Mesodermal cell (in vitro differentiated cells): Measurements from ENCODE around the gene S100PBP. TPM values are rescaled to one million over a fixed set of nuclear protein-coding genes. Genes with fewer than 3 reads are reported as not detected.

Experiments
- H3K27ac ChIP-seq: 2 replicates; pipeline ENCODE4 v1.7.0; 2013; ENCODE audit warnings: mild to moderate bottlenecking, low read depth, low read length, moderate library complexity; ENCODE audit not compliant: severe bottlenecking
- H3K36me3 ChIP-seq: 2 replicates; pipeline ENCODE4 v1.7.1; 2013; ENCODE audit warnings: mild to moderate bottlenecking, low read length, moderate library complexity; ENCODE audit not compliant: control insufficient read depth, insufficient read depth
- H3K4me1 ChIP-seq: one replicate; pipeline ENCODE4 v1.7.1; 2013; ENCODE audit warnings: mild to moderate bottlenecking, low read length; ENCODE audit not compliant: insufficient read depth, control insufficient read depth, poor library complexity, severe bottlenecking
- H3K4me3 ChIP-seq: 2 replicates; pipeline ENCODE4 v1.7.0; 2013; ENCODE audit warnings: low read length, control low read depth, mild to moderate bottlenecking; ENCODE audit not compliant: insufficient read depth, poor library complexity, severe bottlenecking; ENCODE audit errors: extremely low read depth
- H3K9me3 ChIP-seq: 2 replicates; pipeline ENCODE4 v1.7.1; 2013; ENCODE audit warnings: mild to moderate bottlenecking, low read length, moderate library complexity; ENCODE audit not compliant: control insufficient read depth
- WGBS, 2 experiments: methylation state at CpG; one replicate each; pipeline ENCODE4 v1.1.5; 2013; ENCODE audit warnings: missing lambda C conversion rate in 2 of 2; ENCODE audit not compliant: insufficient coverage in 2 of 2; 5-methylcytosine and 5-hydroxymethylcytosine counted together
- polyA plus RNA-seq, 2 experiments: library from polyadenylated mRNA; stranded (reverse); fragments of 50-300 nt; gene quantifications; one replicate each; pipeline ENCODE4 v1.2.3, GENCODE V29; 2013

S100PBP gene
- 28.8 TPM for polyA plus RNA-seq (2013, experiment 1 of 2)
- 29.6 TPM for polyA plus RNA-seq (2013, experiment 2 of 2)

GRCh38 chr1:32817159-32817814 lies at the start of gene S100PBP, which contains the start of gene YARS1:
S100PBP (plus strand) TSS chr1:32817653; CDS start chr1:32826100, 8,447 bp downstream.
YARS1 (minus strand) TSS chr1:32817358; CDS start chr1:32817244, 114 bp downstream.
- Histone ChIP-seq H3K4me1 (peaks cover 5% of the 10 kb centered on the region), H3K4me3 (peak within 1 kb of the TSS; percentile 97), H3K9me3 (no peaks in the 10 kb centered on the region), H3K27ac (peak within 1 kb of the TSS; percentile 96), H3K36me3 (peaks cover 37% of the 10 kb centered on the region)
- WGBS, 2 experiments, result 0 to 1% methylated on average over 38 to 47 of the region's 55 CpGs

GRCh38 chr1:32768110-32768850 lies 49.2 kb upstream of the S100PBP start:
- H3K36me3 ChIP-seq, result peaks cover 12% of the 10 kb centered on the region
- H3K4me3 ChIP-seq, result no peak overlapping the region
- 89 to 90% methylated on average over 16 of the region's 16 CpGs for WGBS, 2 experiments
- H3K9me3 ChIP-seq, result no peaks in the 10 kb centered on the region
- no peak overlapping the region for H3K27ac ChIP-seq
- H3K4me1 ChIP-seq, result peaks cover 49% of the 10 kb centered on the region

- peaks cover 47% of the 10 kb centered on the region for H3K4me1 ChIP-seq
- H3K27ac ChIP-seq, result peak overlapping the region; percentile 33
- no peaks in the 10 kb centered on the region for H3K9me3 ChIP-seq
- WGBS, 2 experiments, result 92 to 94% methylated on average over 21 to 24 of the region's 32 CpGs
- peaks cover 23% of the 10 kb centered on the region for H3K36me3 ChIP-seq
- H3K4me3 ChIP-seq, result no peak overlapping the region
Observed at GRCh38 chr1:32769524-32770220, 47.8 kb upstream of the S100PBP start.

- no peak overlapping the region for H3K27ac ChIP-seq
- H3K4me1 ChIP-seq, result peaks cover 41% of the 10 kb centered on the region
- no peak overlapping the region for H3K4me3 ChIP-seq
- peaks cover 28% of the 10 kb centered on the region for H3K36me3 ChIP-seq
- H3K9me3 ChIP-seq, result no peaks in the 10 kb centered on the region
- WGBS, 2 experiments, result 90 to 98% methylated on average over 22 to 25 of the region's 25 CpGs
Observed at GRCh38 chr1:32770221-32770731, 47.2 kb upstream of the S100PBP start.

GRCh38 chr1:32770741-32771548 lies 46.5 kb upstream of the S100PBP start:
- H3K36me3 ChIP-seq, result peaks cover 34% of the 10 kb centered on the region
- no peak overlapping the region for H3K27ac ChIP-seq
- peaks cover 35% of the 10 kb centered on the region for H3K4me1 ChIP-seq
- H3K9me3 ChIP-seq, result no peaks in the 10 kb centered on the region
- 78% methylated on average over 6 to 15 of the region's 18 CpGs for WGBS, 2 experiments
- no peak overlapping the region for H3K4me3 ChIP-seq

GRCh38 chr1:32771561-32772280 lies 45.7 kb upstream of the S100PBP start:
- H3K4me1 ChIP-seq, result peaks cover 27% of the 10 kb centered on the region
- H3K9me3 ChIP-seq, result no peaks in the 10 kb centered on the region
- H3K4me3 ChIP-seq, result no peak overlapping the region
- 87 to 90% methylated on average over 22 to 25 of the region's 30 CpGs for WGBS, 2 experiments
- H3K27ac ChIP-seq, result no peak overlapping the region
- H3K36me3 ChIP-seq, result peaks cover 38% of the 10 kb centered on the region

GRCh38 chr1:32772281-32773017 lies 45.0 kb upstream of the S100PBP start:
- Histone ChIP-seq H3K27ac (peak overlapping the region; percentile 23), H3K36me3 (peaks cover 40% of the 10 kb centered on the region), H3K4me3 (no peak overlapping the region), H3K9me3 (no peaks in the 10 kb centered on the region), H3K4me1 (peaks cover 24% of the 10 kb centered on the region)
- 80 to 95% methylated on average over 5 to 6 of the region's 10 CpGs for WGBS, 2 experiments

GRCh38 chr1:32773018-32773763 lies 44.3 kb upstream of the S100PBP start:
- peak overlapping the region; percentile 23 for H3K27ac ChIP-seq
- WGBS, 2 experiments, result 50 to 63% methylated on average over 7 to 9 of the region's 9 CpGs
- peaks cover 43% of the 10 kb centered on the region for H3K36me3 ChIP-seq
- no peaks in the 10 kb centered on the region for H3K9me3 ChIP-seq
- no peak overlapping the region for H3K4me3 ChIP-seq
- peaks cover 24% of the 10 kb centered on the region for H3K4me1 ChIP-seq
